GM21381 (cell line): ENCODE data around the gene ARHGEF39.
A peak's percentile ranks its signal among the peaks of the same experiment; 100 is the strongest.

Experiments used
- ATAC-seq: cut with Tn5 transposase; IDR thresholded peaks from one replicate; pipeline ENCODE4 v1.9.1; 2021; ENCODE audit warnings: mild to moderate bottlenecking, moderate library complexity; ENCODE audit not compliant: unreplicated experiment

Gene ARHGEF39

GRCh38 chr9:35664531-35665470 is at the start of gene ARHGEF39:
TSS of gene ARHGEF39 (minus strand) at chr9:35665195. CDS start at chr9:35665169, 26 bp downstream.
- ATAC-seq: peak; percentile 65

GRCh38 chr9:35714123-35714522 is 49.1 kb upstream of the ARHGEF39 start:
- no peak for ATAC-seq

- no peak for ATAC-seq
Observed at GRCh38 chr9:35713578-35713977, 48.6 kb upstream of the ARHGEF39 start.

- ATAC-seq: no peak
Observed at GRCh38 chr9:35712762-35713400, 47.9 kb upstream of the ARHGEF39 start.

GRCh38 chr9:35711501-35712428 is 46.8 kb upstream of the ARHGEF39 start:
- ATAC-seq: peak; percentile 66

GRCh38 chr9:35710818-35711500 is 46.0 kb upstream of the ARHGEF39 start:
- no peak for ATAC-seq

- no peak for ATAC-seq
Observed at GRCh38 chr9:35708146-35708545, 43.2 kb upstream of the ARHGEF39 start.

GRCh38 chr9:35706951-35707350 is 42.0 kb upstream of the ARHGEF39 start:
- ATAC-seq: no peak

GRCh38 chr9:35705836-35706430 is 40.9 kb upstream of the ARHGEF39 start:
- no peak for ATAC-seq

GRCh38 chr9:35705372-35705771 is 40.4 kb upstream of the ARHGEF39 start:
- no peak for ATAC-seq

- ATAC-seq: no peak
Observed at GRCh38 chr9:35703906-35704672, 39.1 kb upstream of the ARHGEF39 start.

- ATAC-seq: no peak
Observed at GRCh38 chr9:35702696-35703095, 37.7 kb upstream of the ARHGEF39 start.

- no peak for ATAC-seq
Observed at GRCh38 chr9:35700942-35701341, 35.9 kb upstream of the ARHGEF39 start.

GRCh38 chr9:35700031-35700430 is 35.0 kb upstream of the ARHGEF39 start:
- no peak for ATAC-seq

GRCh38 chr9:35698231-35698630 is 33.2 kb upstream of the ARHGEF39 start:
- no peak for ATAC-seq

- ATAC-seq: no peak
Observed at GRCh38 chr9:35697486-35697885, 32.5 kb upstream of the ARHGEF39 start.

- ATAC-seq: no peak
Observed at GRCh38 chr9:35696520-35697215, 31.7 kb upstream of the ARHGEF39 start.

GRCh38 chr9:35695943-35696401 is 31.0 kb upstream of the ARHGEF39 start:
- no peak for ATAC-seq
